ENCODE measurements around the gene IRAK3.
"Not testable (repeated sequence)": the region's sequence is repeated elsewhere in the genome, so short reads cannot be mapped to it uniquely, and the experiment has no call there.

IRAK3 gene

DNA sequence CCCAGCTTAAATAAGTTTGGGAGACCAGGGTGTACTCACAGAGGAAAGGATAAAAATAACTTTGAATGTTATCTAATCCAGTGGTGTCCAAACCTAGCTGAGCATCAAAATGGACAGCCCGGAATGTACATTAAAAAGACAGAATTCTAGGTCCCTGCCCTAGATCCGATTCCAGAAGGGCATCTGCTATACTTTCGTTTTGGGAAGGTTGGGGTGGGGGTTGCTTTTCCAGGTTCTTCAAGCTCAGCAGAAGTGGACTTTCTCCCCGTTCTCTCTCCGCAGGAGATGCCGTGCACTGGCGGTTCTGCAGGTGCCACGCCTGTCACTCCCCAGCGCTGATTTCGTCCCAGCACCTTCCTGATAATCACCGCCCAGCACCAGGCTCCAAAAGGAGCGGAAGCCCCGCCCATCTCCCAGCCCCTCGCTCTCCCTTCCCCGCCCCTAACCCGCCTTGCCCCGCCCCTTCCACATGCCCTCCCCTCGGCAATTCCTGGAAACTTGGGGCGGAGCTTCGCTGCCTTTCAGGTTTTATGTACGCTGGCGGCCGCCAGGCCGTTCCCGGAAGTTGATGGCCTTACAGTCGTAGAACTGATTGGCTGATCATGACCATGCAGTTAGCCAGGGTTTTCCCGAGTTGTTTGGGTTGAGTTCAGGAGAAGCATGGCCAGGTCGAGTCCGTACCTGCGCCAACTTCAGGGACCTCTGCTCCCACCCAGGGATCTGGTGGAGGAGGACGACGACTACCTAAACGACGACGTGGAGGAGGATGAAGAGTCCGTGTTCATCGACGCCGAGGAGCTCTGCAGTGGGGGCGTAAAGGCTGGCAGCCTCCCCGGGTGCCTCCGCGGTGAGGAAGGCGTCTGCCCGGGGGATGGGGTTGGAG lies 113.2 kb downstream of the IRAK3 start, which contains the start of gene HELB:
TSS of gene HELB (plus strand) at position 550 of the 883 bp plus-strand sequence. CDS start at position 661, 111 bp downstream.
- peak; percentile 96 to 98 for DNase-seq (ENCODE audit: low read depth in 2 of 2, low spot score in 1 of 2)

GRCh38 chr12:66302827-66303169 lies 113.8 kb downstream of the IRAK3 start:
- DNase-seq (ENCODE audit: low read depth in 2 of 2, low spot score in 1 of 2) = no peak

DNA sequence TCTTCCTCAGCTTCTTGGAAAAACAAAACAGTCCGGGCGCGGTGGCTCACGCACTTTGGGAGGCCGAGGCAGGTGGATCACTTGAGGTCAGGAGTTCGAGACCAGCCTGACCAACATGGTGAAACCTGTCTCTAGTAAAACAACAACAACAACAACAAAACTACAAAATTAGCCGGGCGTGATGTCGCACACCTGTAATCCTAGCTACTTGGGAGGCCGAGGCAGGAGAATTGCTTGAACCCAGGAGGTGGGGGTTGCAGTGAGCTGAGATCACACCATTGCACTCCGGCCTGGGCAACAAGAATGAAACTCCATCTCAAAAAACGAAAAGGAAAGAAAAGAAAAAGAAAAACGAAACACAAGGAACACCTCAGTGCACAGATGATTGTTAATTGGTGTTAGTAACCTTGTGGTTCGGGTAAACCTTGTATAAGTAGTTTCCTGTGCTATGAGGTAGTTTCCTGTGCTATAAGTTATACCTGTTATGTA lies 114.3 kb downstream of the IRAK3 start:
- not testable (repeated sequence) for DNase-seq (ENCODE audit: low read depth in 2 of 2, low spot score in 1 of 2)
